Large intestine (tissue), 3 donors: ENCODE data around the gene CDH26. TPM values are rescaled to one million over a fixed set of nuclear protein-coding genes. Genes with fewer than 3 reads are reported as not detected.
A peak's percentile ranks its signal among the peaks of the same experiment; 100 is the strongest.

Experiments
- DNase-seq, 2 donors: peaks; one replicate each; pipeline versions ENCODE4 v3.0.0 to v3.0.0-alpha.2; 2013
- H3K27ac ChIP-seq: one replicate; pipeline ENCODE4 v1.5.1; 2013; ENCODE audit warnings: low read length
- H3K27me3 ChIP-seq: 2 replicates; pipeline ENCODE4 v1.6.1; 2013; ENCODE audit warnings: low read length; ENCODE audit not compliant: control insufficient read depth, insufficient read depth
- H3K36me3 ChIP-seq: 2 replicates; pipeline ENCODE4 v1.6.1; 2013; ENCODE audit warnings: low read length; ENCODE audit not compliant: control insufficient read depth, insufficient read depth
- H3K4me1 ChIP-seq: one replicate; pipeline ENCODE4 v1.6.1; 2013; ENCODE audit warnings: low read length; ENCODE audit not compliant: control insufficient read depth, insufficient read depth
- H3K4me3 ChIP-seq: one replicate; pipeline ENCODE4 v1.5.1; 2013; ENCODE audit warnings: low read length
- H3K9me3 ChIP-seq: one replicate; pipeline ENCODE4 v1.6.1; 2013; ENCODE audit warnings: mild to moderate bottlenecking, low read depth, low read length, moderate library complexity; ENCODE audit not compliant: control insufficient read depth
- WGBS: methylation state at CpG from one replicate; pipeline ENCODE4 v1.1.5; 2013; ENCODE audit warnings: low lambda C conversion rate; ENCODE audit not compliant: insufficient coverage; 5-methylcytosine and 5-hydroxymethylcytosine counted together
- polyA plus RNA-seq: library from polyadenylated mRNA; unstranded; fragments of 120-200 nt; gene quantifications from one replicate; pipeline ENCODE4 v1.2.1, GENCODE V29; 2013

CDH26 gene
- polyA plus RNA-seq, 1 donor: 1.3 TPM

- peak in 1 of 2 donors; percentile 11 for DNase-seq
- H3K36me3 ChIP-seq: no peaks in the 10 kb centered on the region
- H3K27ac ChIP-seq: no peak overlapping the region
- no peak overlapping the region for H3K4me3 ChIP-seq
- H3K4me1 ChIP-seq: no peaks in the 10 kb centered on the region
- peaks cover 21% of the 10 kb centered on the region for H3K27me3 ChIP-seq
- WGBS: 10% methylated on average over 3 of the region's 16 CpGs
- no peaks in the 10 kb centered on the region for H3K9me3 ChIP-seq
Measured at GRCh38 chr20:60053125-60053817, 95.0 kb downstream of the CDH26 start.

- DNase-seq: no peak
- peaks cover 21% of the 10 kb centered on the region for H3K27me3 ChIP-seq
- no peaks in the 10 kb centered on the region for H3K9me3 ChIP-seq
- WGBS: no CpG with 5 or more reads among the region's 4 CpGs
- H3K4me3 ChIP-seq: no peak overlapping the region
- H3K4me1 ChIP-seq: no peaks in the 10 kb centered on the region
- no peak overlapping the region for H3K27ac ChIP-seq
- no peaks in the 10 kb centered on the region for H3K36me3 ChIP-seq
Measured at GRCh38 chr20:60053818-60054190, 95.6 kb downstream of the CDH26 start.

- Histone ChIP-seq H3K9me3 (no peaks in the 10 kb centered on the region), H3K36me3 (no peaks in the 10 kb centered on the region), H3K27me3 (peaks cover 21% of the 10 kb centered on the region), H3K4me3 (no peak overlapping the region), H3K27ac (no peak overlapping the region), H3K4me1 (no peaks in the 10 kb centered on the region)
- DNase-seq: no peak
- WGBS: no CpG with 5 or more reads among the region's 24 CpGs
Measured at GRCh38 chr20:60054716-60055634, 96.8 kb downstream of the CDH26 start.

GRCh38 chr20:60055740-60056139 is 97.5 kb downstream of the CDH26 start:
- H3K9me3 ChIP-seq: no peaks in the 10 kb centered on the region
- no peaks in the 10 kb centered on the region for H3K4me1 ChIP-seq
- H3K36me3 ChIP-seq: no peaks in the 10 kb centered on the region
- H3K27ac ChIP-seq: no peak overlapping the region
- H3K4me3 ChIP-seq: no peak overlapping the region
- no CpG with 5 or more reads among the region's 14 CpGs for WGBS
- no peak for DNase-seq
- H3K27me3 ChIP-seq: peaks cover 17% of the 10 kb centered on the region

GRCh38 chr20:60056407-60057122 is 98.3 kb downstream of the CDH26 start:
- Histone ChIP-seq H3K9me3 (no peaks in the 10 kb centered on the region), H3K4me1 (no peaks in the 10 kb centered on the region), H3K4me3 (no peak overlapping the region), H3K27ac (no peak overlapping the region), H3K36me3 (no peaks in the 10 kb centered on the region), H3K27me3 (peaks cover 16% of the 10 kb centered on the region)
- WGBS: no CpG with 5 or more reads among the region's 5 CpGs
- no peak for DNase-seq

GRCh38 chr20:60057123-60057865 is 99.1 kb downstream of the CDH26 start:
- peak; percentile 27 to 29 for DNase-seq
- H3K4me3 ChIP-seq: no peak overlapping the region
- H3K27me3 ChIP-seq: peaks cover 16% of the 10 kb centered on the region
- H3K4me1 ChIP-seq: no peaks in the 10 kb centered on the region
- no peaks in the 10 kb centered on the region for H3K9me3 ChIP-seq
- H3K27ac ChIP-seq: no peak overlapping the region
- 60% methylated on average over 1 of the region's 11 CpGs for WGBS
- H3K36me3 ChIP-seq: no peaks in the 10 kb centered on the region

- Histone ChIP-seq H3K27ac (no peak overlapping the region), H3K27me3 (peaks cover 14% of the 10 kb centered on the region), H3K4me1 (no peaks in the 10 kb centered on the region), H3K36me3 (no peaks in the 10 kb centered on the region), H3K4me3 (no peak overlapping the region), H3K9me3 (no peaks in the 10 kb centered on the region)
- WGBS: 100% methylated on average over 2 of the region's 20 CpGs
- DNase-seq: no peak
Measured at GRCh38 chr20:60057866-60058807, 99.9 kb downstream of the CDH26 start.

GRCh38 chr20:60058879-60059278 is 100.7 kb downstream of the CDH26 start:
- DNase-seq: no peak
- H3K27ac ChIP-seq: no peak overlapping the region
- H3K36me3 ChIP-seq: no peaks in the 10 kb centered on the region
- H3K4me1 ChIP-seq: no peaks in the 10 kb centered on the region
- H3K9me3 ChIP-seq: no peaks in the 10 kb centered on the region
- peaks cover 6% of the 10 kb centered on the region for H3K27me3 ChIP-seq
- H3K4me3 ChIP-seq: no peak overlapping the region
- no CpG with 5 or more reads among the region's 9 CpGs for WGBS

- no peak overlapping the region for H3K4me3 ChIP-seq
- no peaks in the 10 kb centered on the region for H3K36me3 ChIP-seq
- H3K9me3 ChIP-seq: no peaks in the 10 kb centered on the region
- no peak overlapping the region for H3K27ac ChIP-seq
- no peaks in the 10 kb centered on the region for H3K4me1 ChIP-seq
- DNase-seq: no peak
- peaks cover 2% of the 10 kb centered on the region for H3K27me3 ChIP-seq
- WGBS: no CpG with 5 or more reads among the region's 13 CpGs
Measured at GRCh38 chr20:60060006-60060557, 101.9 kb downstream of the CDH26 start.
